Right lobe of liver (tissue), 6 donors: ENCODE measurements around the gene CDK4. TPM values are rescaled to one million over a fixed set of nuclear protein-coding genes. Genes with fewer than 3 reads are reported as not detected.

Experiments
- ATAC-seq, 4 donors: fragments of 200-7000 bp; cut with Tn5 transposase; one replicate each; pipeline ENCODE4 v1.9.1; 2020; ENCODE audit warnings: mild to moderate bottlenecking in 4 of 4, moderate library complexity in 4 of 4
- DNase-seq, 3 donors: peaks; one replicate each; pipeline ENCODE4 v3.0.0-alpha.2; 2020
- H3K27ac ChIP-seq, 3 donors: fragments of 200-600 bp; one replicate each; pipeline ENCODE4 v1.8.0; 2022
- H3K27me3 ChIP-seq, 2 donors: fragments of 200-600 bp; one replicate each; pipeline ENCODE4 v1.8.0; 2022
- H3K36me3 ChIP-seq, 4 donors: fragments of 200-600 bp; sonication (generic) in 1 of 4; one replicate each; pipeline versions ENCODE4 v1.5.1 to v1.8.0; 2017 to 2022; ENCODE audit warnings: control low read depth in 1 of 4
- H3K4me1 ChIP-seq, 4 donors: fragments of 200-600 bp; sonication (generic) in 1 of 4; one replicate each; pipeline versions ENCODE4 v1.5.1 to v1.8.0; 2017 to 2022; ENCODE audit warnings: control low read depth in 1 of 4
- H3K4me3 ChIP-seq, 3 donors: fragments of 200-600 bp; one replicate each; pipeline ENCODE4 v1.8.0; 2022
- H3K9me3 ChIP-seq, 4 donors: fragments of 200-600 bp; sonication (generic) in 1 of 4; one replicate each; pipeline versions ENCODE4 v1.5.1 to v1.8.0; 2017 to 2022; ENCODE audit warnings: control low read depth in 1 of 4
- POLR2A ChIP-seq: fragments of 450-650 bp; IDR thresholded peaks from one replicate; pipeline ENCODE4 v1.6.1; 2017; ENCODE audit warnings: antibody characterized with exemption, mild to moderate bottlenecking
- WGBS: methylation state at CpG from one replicate; pipeline ENCODE4 v1.1.6; 2018; ENCODE audit warnings: low coverage, low lambda C conversion rate; ENCODE audit not compliant: insufficient coverage; ENCODE audit errors: missing lambda C conversion rate; 5-methylcytosine and 5-hydroxymethylcytosine counted together
- intact Hi-C, 2 donors: fragments of 100-400 bp; cut with DNase I; formaldehyde crosslinking; loops; one replicate each; pipeline versions ENCODE4 v1.11.2 to v1.14.1; 2022
- total RNA-seq, 6 experiments: library from RNA; depleted of rRNA in 2 of 6; stranded (reverse); fragments of >200 nt in 2 of 6; fragmentation: NEBNext Ultra II Directional in 3 of 6; extraction: Animal tissue kit (Norgen Biotek cat#: 25700) in 3 of 6; gene quantifications; one replicate each; pipeline versions ENCODE4 v1.1.0 to v1.2.4, GENCODE V29; 2016 to 2023
- TF ChIP-seq, protein P1 (sequence below), 4 donors: fragments of 200-600 bp in 3 of 4; fragments of 450-650 bp in 1 of 4; IDR thresholded peaks; one replicate each; pipeline versions ENCODE4 v1.5.1 to v1.8.0; 2016 to 2022; ENCODE audit warnings: antibody characterized with exemption in 4 of 4, mild to moderate bottlenecking in 2 of 4
- donor health status: DM: no; HTN: yes; CAD: no.
- donor health status: DM: no; HTN: no; CAD: no.
- donor health status: DM: no; HTN: no; CAD: no.
- donor health status: DM: no; HTN: yes; CAD: no.
- donor health status: DM: no; HTN: yes; CAD: no.

CDK4 gene
- total RNA-seq, 6 experiments from 2014 or later: 23.3 to 47.3 (median 31.8) TPM

DNA sequence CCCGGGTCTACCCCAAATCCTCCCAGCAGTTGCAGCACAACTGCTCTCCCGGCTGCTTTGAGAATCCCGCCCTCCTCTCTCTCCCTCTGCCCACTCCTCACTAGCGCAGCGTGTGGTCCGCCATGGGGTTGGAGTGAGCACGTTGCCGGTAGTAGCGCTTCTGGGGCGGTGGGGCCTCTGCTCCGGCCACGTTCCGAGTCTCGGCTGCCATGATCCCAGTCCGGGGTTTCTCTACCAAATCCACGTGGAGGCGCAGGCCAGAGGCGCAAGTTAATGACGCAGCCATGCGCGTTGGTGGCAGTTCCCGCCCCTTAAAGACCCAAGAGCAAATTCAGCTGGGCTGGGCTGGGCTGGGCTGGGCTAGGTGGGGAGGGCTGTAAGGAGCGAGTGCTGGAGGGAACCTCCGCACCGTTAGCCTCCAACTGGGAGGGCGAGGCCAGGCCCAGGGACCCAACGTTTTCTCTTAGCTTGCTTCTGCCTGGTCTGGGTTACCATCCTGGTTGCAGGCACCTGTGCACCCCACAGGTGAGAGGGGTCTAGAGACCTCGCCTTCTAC is 19.8 kb upstream of the CDK4 start, which contains the start of gene METTL1:
Gene METTL1, minus strand, starts transcription at position 233 of the 556 bp plus-strand sequence. Its CDS starts 22 bp downstream, at position 211.
- H3K4me1 ChIP-seq: peaks cover 2 to 11% (median 7%) of the 10 kb centered on the region in 4 donors
- TF ChIP-seq, protein P1, sequence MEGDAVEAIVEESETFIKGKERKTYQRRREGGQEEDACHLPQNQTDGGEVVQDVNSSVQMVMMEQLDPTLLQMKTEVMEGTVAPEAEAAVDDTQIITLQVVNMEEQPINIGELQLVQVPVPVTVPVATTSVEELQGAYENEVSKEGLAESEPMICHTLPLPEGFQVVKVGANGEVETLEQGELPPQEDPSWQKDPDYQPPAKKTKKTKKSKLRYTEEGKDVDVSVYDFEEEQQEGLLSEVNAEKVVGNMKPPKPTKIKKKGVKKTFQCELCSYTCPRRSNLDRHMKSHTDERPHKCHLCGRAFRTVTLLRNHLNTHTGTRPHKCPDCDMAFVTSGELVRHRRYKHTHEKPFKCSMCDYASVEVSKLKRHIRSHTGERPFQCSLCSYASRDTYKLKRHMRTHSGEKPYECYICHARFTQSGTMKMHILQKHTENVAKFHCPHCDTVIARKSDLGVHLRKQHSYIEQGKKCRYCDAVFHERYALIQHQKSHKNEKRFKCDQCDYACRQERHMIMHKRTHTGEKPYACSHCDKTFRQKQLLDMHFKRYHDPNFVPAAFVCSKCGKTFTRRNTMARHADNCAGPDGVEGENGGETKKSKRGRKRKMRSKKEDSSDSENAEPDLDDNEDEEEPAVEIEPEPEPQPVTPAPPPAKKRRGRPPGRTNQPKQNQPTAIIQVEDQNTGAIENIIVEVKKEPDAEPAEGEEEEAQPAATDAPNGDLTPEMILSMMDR (IDR thresholded peaks at IDR 0.05): no peak
- peak; percentile 78 for TF ChIP-seq POLR2A
- intact Hi-C loops: no loop called here
- peak within 1 kb of the TSS; percentile 75 to 96 (median 75) for H3K27ac ChIP-seq
- no peaks in the 10 kb centered on the region for H3K9me3 ChIP-seq
- H3K36me3 ChIP-seq: no peaks in the 10 kb centered on the region
- peak within 1 kb of the TSS; percentile 72 to 88 (median 79) for H3K4me3 ChIP-seq
- 0% methylated on average over 22 of the region's 28 CpGs for WGBS
- DNase-seq: peak; percentile 93 to 95 (median 95)
- H3K27me3 ChIP-seq: no peaks in the 10 kb centered on the region
- peak; percentile 92 to 96 (median 94) for ATAC-seq

DNA sequence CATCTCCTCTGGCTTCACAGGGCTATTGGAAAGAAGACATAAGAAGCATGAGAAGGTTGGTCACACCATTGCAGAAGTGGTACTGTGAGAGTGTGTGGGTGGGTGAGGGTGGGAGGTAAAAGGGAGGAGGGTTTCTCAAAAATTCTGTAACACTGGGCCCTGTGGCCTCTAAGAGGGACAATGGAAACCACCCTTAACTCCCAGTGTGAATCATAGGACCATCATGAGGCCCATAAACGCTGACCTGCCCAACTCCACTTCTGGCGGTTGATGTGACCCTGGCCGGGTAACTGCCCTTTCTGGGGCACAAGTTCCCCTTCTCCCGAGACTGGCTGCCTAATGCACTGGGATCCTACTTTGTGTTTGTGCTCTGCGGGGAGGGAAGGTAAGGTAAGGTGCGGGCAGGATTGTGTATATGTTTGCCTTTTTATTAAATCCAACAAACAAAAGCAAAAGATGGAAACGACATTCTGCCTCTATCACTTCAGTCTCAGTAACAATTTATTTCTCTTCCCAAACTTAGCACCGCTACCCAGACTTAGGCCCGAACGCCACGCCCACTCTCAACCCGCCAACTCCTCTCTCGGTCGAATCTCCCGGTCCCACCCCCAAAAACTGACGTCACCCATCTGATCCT is 19.2 kb upstream of the CDK4 start:
- peaks cover 2 to 11% (median 7%) of the 10 kb centered on the region in 4 donors for H3K4me1 ChIP-seq
- under 1% methylated on average over 15 of the region's 16 CpGs for WGBS
- H3K27me3 ChIP-seq: no peaks in the 10 kb centered on the region
- no peak for TF ChIP-seq POLR2A
- TF ChIP-seq, protein P1 (IDR thresholded peaks at IDR 0.05): no peak
- intact Hi-C loops: no loop called here
- H3K4me3 ChIP-seq: peak overlapping the region; percentile 72 to 88 (median 79)
- no peaks in the 10 kb centered on the region for H3K9me3 ChIP-seq
- H3K36me3 ChIP-seq: no peaks in the 10 kb centered on the region
- H3K27ac ChIP-seq: peak overlapping the region; percentile 75 to 96 (median 75)
- DNase-seq (peak; percentile 86 to 89 (median 89)), ATAC-seq (peak; percentile 78 to 82 (median 79))

DNA sequence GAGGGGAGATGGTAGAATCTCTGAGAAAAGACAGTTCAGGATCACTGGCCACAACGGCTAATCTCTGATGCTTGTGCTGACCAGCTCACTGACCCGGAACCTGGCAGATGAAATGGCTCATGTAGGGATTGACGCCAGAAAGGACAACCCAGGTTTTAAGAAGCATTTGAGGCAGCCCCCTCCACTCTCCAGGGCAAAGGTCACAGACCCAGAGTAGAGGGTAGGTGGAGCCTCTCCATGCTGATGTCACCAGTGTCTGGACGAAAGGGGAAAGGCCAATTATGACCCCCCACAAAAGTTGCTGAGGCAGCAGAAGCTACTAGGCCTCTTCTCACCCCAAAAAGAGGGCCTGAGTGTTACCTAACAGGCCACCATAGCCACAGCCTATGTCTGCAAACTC is 18.6 kb upstream of the CDK4 start:
- ATAC-seq (no peak), DNase-seq (no peak)
- 82% methylated on average over 3 of the region's 4 CpGs for WGBS
- H3K4me3 ChIP-seq: no peak overlapping the region
- intact Hi-C loops: no loop called here
- H3K27ac ChIP-seq: no peak overlapping the region
- no peak for TF ChIP-seq POLR2A
- TF ChIP-seq, protein P1 (IDR thresholded peaks at IDR 0.05): no peak
- no peaks in the 10 kb centered on the region for H3K9me3 ChIP-seq
- H3K27me3 ChIP-seq: no peaks in the 10 kb centered on the region
- no peaks in the 10 kb centered on the region for H3K36me3 ChIP-seq
- peaks cover 2 to 15% (median 8%) of the 10 kb centered on the region in 4 donors for H3K4me1 ChIP-seq

DNA sequence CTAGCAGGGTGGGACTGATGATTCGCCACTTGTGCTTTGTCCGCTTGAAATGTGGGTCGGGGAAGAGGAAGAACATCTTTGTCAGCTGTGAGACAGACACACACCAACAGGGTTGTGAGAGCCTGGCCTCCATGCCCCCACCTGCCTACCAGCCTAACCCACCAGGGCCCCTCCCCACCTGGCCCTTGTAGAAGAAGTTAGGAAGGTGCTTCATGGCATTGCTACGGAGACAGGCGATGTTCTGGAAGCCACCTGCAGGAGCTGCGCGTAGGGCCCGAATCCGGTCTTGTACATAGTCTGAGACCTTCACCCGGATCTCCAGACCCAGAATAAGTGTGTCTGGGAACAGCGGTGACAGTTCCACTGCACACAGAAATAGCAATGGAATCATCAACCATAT is 17.5 kb upstream of the CDK4 start:
- Histone ChIP-seq H3K27me3 (peaks cover 0 to 2% of the 10 kb centered on the region in 2 donors), H3K4me1 (peaks cover 2 to 26% (median 8%) of the 10 kb centered on the region in 4 donors), H3K36me3 (no peaks in the 10 kb centered on the region), H3K9me3 (no peaks in the 10 kb centered on the region), H3K4me3 (no peak overlapping the region), H3K27ac (no peak overlapping the region)
- 98% methylated on average over 5 of the region's 11 CpGs for WGBS
- intact Hi-C loops: no loop called here
- ATAC-seq (no peak), DNase-seq (no peak)
- no peak for TF ChIP-seq POLR2A
- TF ChIP-seq, protein P1 (IDR thresholded peaks at IDR 0.05): no peak
